Parathyroid adenoma (tissue), 2 donors: ENCODE results near the gene RBBP4.

Experiments
- H2AFZ ChIP-seq: fragments of 300-600 bp; sonication (generic); one replicate; pipeline ENCODE4 v1.7.0; 2017; ENCODE audit warnings: antibody characterized with exemption, mild to moderate bottlenecking
- H3K27ac ChIP-seq: fragments of 300-600 bp; sonication (generic); one replicate; pipeline ENCODE4 v1.7.0; 2017
- H3K27me3 ChIP-seq: fragments of 300-600 bp; sonication (generic); one replicate; pipeline ENCODE4 v1.7.0; 2017; ENCODE audit warnings: low read length; ENCODE audit not compliant: control insufficient read depth, insufficient read depth
- H3K36me3 ChIP-seq: fragments of 300-600 bp; sonication (generic); one replicate; pipeline ENCODE4 v1.7.0; 2017; ENCODE audit warnings: low read length; ENCODE audit not compliant: control insufficient read depth, insufficient read depth
- H3K4me1 ChIP-seq: fragments of 300-600 bp; sonication (generic); one replicate; pipeline ENCODE4 v1.7.0; 2017; ENCODE audit warnings: control low read depth
- H3K4me2 ChIP-seq: fragments of 300-600 bp; sonication (generic); one replicate; pipeline ENCODE4 v1.7.0; 2017; ENCODE audit warnings: low read length
- H3K4me3 ChIP-seq: fragments of 300-600 bp; sonication (generic); one replicate; pipeline ENCODE4 v1.7.0; 2017; ENCODE audit warnings: low read depth, low read length
- H3K79me2 ChIP-seq: fragments of 300-600 bp; sonication (generic); one replicate; pipeline ENCODE4 v1.7.0; 2017; ENCODE audit warnings: control low read depth
- H3K9ac ChIP-seq: fragments of 300-600 bp; sonication (generic); one replicate; pipeline ENCODE4 v1.7.0; 2017; ENCODE audit warnings: mild to moderate bottlenecking
- H3K9me3 ChIP-seq: fragments of 300-600 bp; sonication (generic); one replicate; pipeline ENCODE4 v1.7.0; 2017; ENCODE audit warnings: low read length; ENCODE audit not compliant: control insufficient read depth
- CTCF ChIP-seq: fragments of 300-600 bp; sonication (generic); IDR thresholded peaks from one replicate; pipeline ENCODE4 v1.7.0; 2017; ENCODE audit warnings: antibody characterized with exemption, mild to moderate bottlenecking
- donor health status: primary hyperparathyroidism.

RBBP4 gene

DNA sequence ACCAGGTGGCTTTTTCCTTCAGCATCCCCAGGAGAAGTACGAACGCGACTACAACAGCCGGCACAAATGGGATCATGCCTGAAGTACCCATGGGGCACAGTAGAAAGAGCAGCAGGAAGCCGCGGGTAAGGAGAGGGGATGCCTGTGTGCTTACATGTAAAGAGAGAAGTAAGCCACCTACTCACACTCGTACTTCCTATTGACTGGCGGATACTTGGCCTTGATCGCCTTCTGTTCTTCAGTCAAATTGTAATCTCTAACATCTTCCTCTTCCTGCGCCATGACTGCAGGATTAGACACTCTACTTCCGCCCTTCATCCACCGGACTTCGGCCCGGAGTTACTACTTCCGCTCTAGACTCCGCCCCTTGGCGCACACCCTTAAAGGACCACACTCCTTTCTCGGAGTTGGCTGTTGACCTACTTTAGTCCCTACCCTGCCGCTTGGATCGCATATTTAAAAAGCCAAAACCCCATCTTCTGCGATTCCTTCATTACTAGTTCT lies 708 bp upstream of the RBBP4 start, which contains the start of gene ZBTB8OS:
TSS of gene ZBTB8OS (minus strand) at position 303 of the 504 bp plus-strand sequence. CDS start at position 282, 21 bp downstream.
- Histone ChIP-seq H3K4me1 (peaks cover 4% of the 10 kb centered on the region), H2AFZ (peak within 1 kb of the TSS; percentile 90), H3K36me3 (no peaks in the 10 kb centered on the region), H3K4me3 (peak within 1 kb of the TSS; percentile 94), H3K79me2 (peaks cover 25% of the 10 kb centered on the region), H3K4me2 (peak within 1 kb of the TSS; percentile 97), H3K9me3 (no peaks in the 10 kb centered on the region), H3K27me3 (no peaks in the 10 kb centered on the region), H3K9ac (peak within 1 kb of the TSS; percentile 87), H3K27ac (peak within 1 kb of the TSS; percentile 100)
- TF ChIP-seq CTCF: no peak

- peaks cover 4% of the 10 kb centered on the region for H3K4me1 ChIP-seq
- H3K4me3 ChIP-seq: peak overlapping the region; percentile 94
- H3K9me3 ChIP-seq: no peaks in the 10 kb centered on the region
Observed at GRCh38 chr1:32651461-32652073, 559 bp downstream of the RBBP4 start.

GRCh38 chr1:32652244-32652962 lies 1.4 kb downstream of the RBBP4 start:
- Histone ChIP-seq H3K4me1 (peaks cover 4% of the 10 kb centered on the region), H3K4me2 (peak overlapping the region; percentile 83), H3K36me3 (no peaks in the 10 kb centered on the region), H2AFZ (no peak overlapping the region), H3K27ac (no peak overlapping the region), H3K27me3 (no peaks in the 10 kb centered on the region), H3K4me3 (peak overlapping the region; percentile 94), H3K79me2 (peaks cover 22% of the 10 kb centered on the region), H3K9ac (no peak overlapping the region), H3K9me3 (no peaks in the 10 kb centered on the region)
- TF ChIP-seq CTCF: no peak

More at GRCh38 chr1:32651461-32652073, 559 bp downstream of the RBBP4 start:
- H3K27ac ChIP-seq: peak overlapping the region; percentile 100
- peak overlapping the region; percentile 83 for H3K4me2 ChIP-seq
- peaks cover 22% of the 10 kb centered on the region for H3K79me2 ChIP-seq
- H3K9ac ChIP-seq: peak overlapping the region; percentile 84
- H2AFZ ChIP-seq: peak overlapping the region; percentile 83
- no peak for TF ChIP-seq CTCF
- H3K36me3 ChIP-seq: no peaks in the 10 kb centered on the region
- H3K27me3 ChIP-seq: no peaks in the 10 kb centered on the region

GRCh38 chr1:32659581-32659980 lies 8.6 kb downstream of the RBBP4 start:
- Histone ChIP-seq H3K79me2 (peaks cover 7% of the 10 kb centered on the region), H3K9me3 (no peaks in the 10 kb centered on the region), H3K4me2 (no peak overlapping the region), H3K36me3 (no peaks in the 10 kb centered on the region), H3K27me3 (no peaks in the 10 kb centered on the region), H3K4me1 (no peaks in the 10 kb centered on the region), H3K27ac (no peak overlapping the region), H3K4me3 (no peak overlapping the region), H2AFZ (no peak overlapping the region), H3K9ac (no peak overlapping the region)
- no peak for TF ChIP-seq CTCF
